COLO829 (cell line): Measurements from ENCODE around the gene TRIM72.

Experiments used
- DNase-seq: peaks from one replicate; pipeline ENCODE4 v3.0.0; 2012; ENCODE audit warnings: low spot score

The TRIM72 gene

GRCh38 chr16:31213877-31214707, at the start of gene TRIM72:
TRIM72 (plus strand) TSS chr16:31214119; CDS start chr16:31214739, 620 bp downstream.
- DNase-seq = no peak

GRCh38 chr16:31167315-31167714, 46.6 kb upstream of the TRIM72 start:
- no peak for DNase-seq

GRCh38 chr16:31168848-31169247, 45.1 kb upstream of the TRIM72 start:
- DNase-seq = no peak

GRCh38 chr16:31170048-31170447, 43.9 kb upstream of the TRIM72 start:
- DNase-seq = peak; percentile 63

- DNase-seq = no peak
Observed at GRCh38 chr16:31177136-31177535, 36.8 kb upstream of the TRIM72 start.

GRCh38 chr16:31179219-31179746, 34.6 kb upstream of the TRIM72 start:
- peak; percentile 34 for DNase-seq

GRCh38 chr16:31179747-31180459, 34.0 kb upstream of the TRIM72 start, which contains the start of gene FUS:
FUS (plus strand) TSS chr16:31180139; CDS start chr16:31180215, 76 bp downstream.
- DNase-seq = peak; percentile 96

GRCh38 chr16:31181102-31181830, 32.7 kb upstream of the TRIM72 start:
- peak; percentile 44 for DNase-seq

GRCh38 chr16:31182391-31182790, 31.5 kb upstream of the TRIM72 start:
- no peak for DNase-seq

GRCh38 chr16:31183432-31184428, 30.2 kb upstream of the TRIM72 start:
- no peak for DNase-seq

GRCh38 chr16:31184888-31185287, 29.0 kb upstream of the TRIM72 start:
- no peak for DNase-seq

GRCh38 chr16:31185339-31185738, 28.6 kb upstream of the TRIM72 start:
- DNase-seq = no peak

GRCh38 chr16:31186176-31186575, 27.7 kb upstream of the TRIM72 start:
- DNase-seq = no peak

GRCh38 chr16:31186930-31187807, 26.8 kb upstream of the TRIM72 start:
- no peak for DNase-seq

- DNase-seq = no peak
Observed at GRCh38 chr16:31187808-31188189, 26.1 kb upstream of the TRIM72 start.

GRCh38 chr16:31188450-31189411, 25.2 kb upstream of the TRIM72 start:
- no peak for DNase-seq

- no peak for DNase-seq
Observed at GRCh38 chr16:31189412-31189778, 24.5 kb upstream of the TRIM72 start.

GRCh38 chr16:31190061-31190460, 23.9 kb upstream of the TRIM72 start:
- no peak for DNase-seq
